NCI-H146 treated with DMSO at 0.1 percent for 48 hours (cell line): Measurements from ENCODE around the gene ZNF618.
A peak's percentile ranks its signal among the peaks of the same experiment; 100 is the strongest.

Experiments
- DNase-seq: peaks from one replicate; lab custom pipeline; 2025; ENCODE audit not compliant: unreplicated experiment; lab: John Stamatoyannopoulos, UW

ZNF618 gene

GRCh38 chr9:113909421-113909820, 33.3 kb downstream of the ZNF618 start:
- no peak for DNase-seq

GRCh38 chr9:113910036-113910639, 34.0 kb downstream of the ZNF618 start:
- peak; percentile 5 for DNase-seq

GRCh38 chr9:113911850-113912557, 35.9 kb downstream of the ZNF618 start:
- DNase-seq: no peak

GRCh38 chr9:113912816-113913215, 36.7 kb downstream of the ZNF618 start:
- DNase-seq: no peak

- DNase-seq: no peak
Measured at GRCh38 chr9:113913426-113914195, 37.5 kb downstream of the ZNF618 start.

- no peak for DNase-seq
Measured at GRCh38 chr9:113914517-113914916, 38.4 kb downstream of the ZNF618 start.

- DNase-seq: no peak
Measured at GRCh38 chr9:113915817-113916434, 39.8 kb downstream of the ZNF618 start.

GRCh38 chr9:113916931-113917330, 40.8 kb downstream of the ZNF618 start:
- DNase-seq: no peak

GRCh38 chr9:113918697-113919350, 42.7 kb downstream of the ZNF618 start:
- no peak for DNase-seq

GRCh38 chr9:113919382-113919781, 43.3 kb downstream of the ZNF618 start:
- DNase-seq: no peak

GRCh38 chr9:113919871-113920270, 43.8 kb downstream of the ZNF618 start:
- no peak for DNase-seq

GRCh38 chr9:113920872-113921271, 44.8 kb downstream of the ZNF618 start:
- DNase-seq: no peak

- DNase-seq: no peak
Measured at GRCh38 chr9:113921396-113921925, 45.4 kb downstream of the ZNF618 start.

GRCh38 chr9:113922160-113922559, 46.1 kb downstream of the ZNF618 start:
- DNase-seq: no peak

- DNase-seq: no peak
Measured at GRCh38 chr9:113926211-113926610, 50.1 kb downstream of the ZNF618 start.

GRCh38 chr9:113927277-113927676, 51.2 kb downstream of the ZNF618 start:
- no peak for DNase-seq

- no peak for DNase-seq
Measured at GRCh38 chr9:113928269-113928668, 52.2 kb downstream of the ZNF618 start.

- DNase-seq: no peak
Measured at GRCh38 chr9:113929634-113930389, 53.7 kb downstream of the ZNF618 start.

- no peak for DNase-seq
Measured at GRCh38 chr9:113930390-113930783, 54.3 kb downstream of the ZNF618 start.

- no peak for DNase-seq
Measured at GRCh38 chr9:113931140-113931539, 55.0 kb downstream of the ZNF618 start.
